ENCODE measurements around the gene LARGE1. TPM values are rescaled to one million over a fixed set of nuclear protein-coding genes. Genes with fewer than 3 reads are reported as not detected.

LARGE1 gene
- total RNA-seq, 1 experiment from 2014 or later: 2.5 TPM

- DNase-seq (ENCODE audit: low read depth, low spot score): no peak
- Histone ChIP-seq H3K27ac (ENCODE audit: low read length) (no peak overlapping the region), H3K9me3 (ENCODE audit: control insufficient read depth, insufficient read depth, low read depth, low read length) (no peaks in the 10 kb centered on the region), H3K27me3 (ENCODE audit: control insufficient read depth, insufficient read depth, low read length) (no peaks in the 10 kb centered on the region), H3K4me1 (ENCODE audit: control insufficient read depth, insufficient read depth, low read length) (no peaks in the 10 kb centered on the region), H3K36me3 (ENCODE audit: control insufficient read depth, insufficient read depth, low read length) (no peaks in the 10 kb centered on the region), H3K4me3 (ENCODE audit: low read depth in 2 of 2, low read length in 2 of 2) (no peak overlapping the region)
- CTCF ChIA-PET: no interaction called here
- no peak for TF ChIP-seq SIN3A (IDR thresholded peaks at IDR 0.05; ENCODE audit: borderline replicate concordance, insufficient read depth, low read depth, low read length)
- TF ChIP-seq REST (IDR thresholded peaks at IDR 0.05; ENCODE audit: insufficient read depth in 1 of 2, low read depth in 2 of 2, low read length in 1 of 2): no peak
- POLR2A ChIA-PET: no interaction called here
- no TSS peak for BruUV-seq (replicated peaks)
- ATAC-seq: no peak
- intact Hi-C loops (cut with micrococcal nuclease; ENCODE audit: unreplicated experiment): no loop called here
- in situ Hi-C loops (cut with HindIII; ENCODE audit: low pct_unique_long_range_greater_than_20kb, low sequenced_read_pairs): no loop called here
These were observed 267.7 kb downstream of the LARGE1 start for GRCh38 chr22:33652615-33653014.

- Histone ChIP-seq H3K4me1 (ENCODE audit: control insufficient read depth, insufficient read depth, low read length) (no peaks in the 10 kb centered on the region), H3K27ac (ENCODE audit: low read length) (no peak overlapping the region), H3K9me3 (ENCODE audit: control insufficient read depth, insufficient read depth, low read depth, low read length) (no peaks in the 10 kb centered on the region), H3K4me3 (ENCODE audit: low read depth in 2 of 2, low read length in 2 of 2) (no peak overlapping the region), H3K36me3 (ENCODE audit: control insufficient read depth, insufficient read depth, low read length) (no peaks in the 10 kb centered on the region), H3K27me3 (ENCODE audit: control insufficient read depth, insufficient read depth, low read length) (no peaks in the 10 kb centered on the region)
- intact Hi-C loops (cut with micrococcal nuclease; ENCODE audit: unreplicated experiment): no loop called here
- ATAC-seq: no peak
- ChIA-PET POLR2A (no interaction called here), CTCF (no interaction called here)
- no TSS peak for BruUV-seq (replicated peaks)
- in situ Hi-C loops (cut with HindIII; ENCODE audit: low pct_unique_long_range_greater_than_20kb, low sequenced_read_pairs): no loop called here
- DNase-seq (ENCODE audit: low read depth, low spot score): no peak
- TF ChIP-seq CTCF (IDR thresholded peaks at IDR 0.05) (no peak), REST (IDR thresholded peaks at IDR 0.05; ENCODE audit: insufficient read depth in 1 of 2, low read depth in 2 of 2, low read length in 1 of 2) (no peak), SIN3A (IDR thresholded peaks at IDR 0.05; ENCODE audit: borderline replicate concordance, insufficient read depth, low read depth, low read length) (no peak), TCF7L2 (IDR thresholded peaks at IDR 0.05; ENCODE audit: low read depth, low read length) (no peak), POLR2AphosphoS5 (IDR thresholded peaks at IDR 0.05; ENCODE audit: low read depth, low read length) (no peak)
These were observed 270.0 kb downstream of the LARGE1 start for GRCh38 chr22:33650244-33650643.

All from Panc1 (cell line).